LHCN-M2 (cell line): ENCODE results near the gene TMEM181. TPM values are rescaled to one million over a fixed set of nuclear protein-coding genes. Genes with fewer than 3 reads are reported as not detected.

ENCODE experiments used
- total RNA-seq: library from RNA; depleted of rRNA; stranded (reverse); fragments of >200 nt; gene quantifications from 2 replicates; pipeline ENCODE4 v1.2.3, GENCODE V29; 2014; rRNA removed

The TMEM181 gene
- total RNA-seq, 1 experiment from 2014 or later, result 43.4 TPM

Other genes with a start within 250 kb of the TMEM181 start
- gene TULP4, start 247.6 kb upstream of the TMEM181 start, total RNA-seq, result 79.6 and 95.8 TPM in 2 replicates
- gene DYNLT1, start 84.7 kb downstream of the TMEM181 start, total RNA-seq, result 90.4 and 99.8 TPM in 2 replicates
- 9.5 and 13.8 TPM in 2 replicates for gene SYTL3, start 90.0 kb downstream of the TMEM181 start, total RNA-seq